ENCODE results near the gene DNER.

DNER gene

GRCh38 chr2:229731363-229731762 is 17.0 kb upstream of the DNER start:
- no peaks in the 10 kb centered on the region for H3K79me2 ChIP-seq (ENCODE audit: insufficient read depth, low read length)
- H3K27ac ChIP-seq (ENCODE audit: low read depth, low read length, poor library complexity, severe bottlenecking): no peak overlapping the region
- H3K4me3 ChIP-seq (ENCODE audit: low read depth, low read length, poor library complexity, severe bottlenecking): no peak overlapping the region
- H3K36me3 ChIP-seq (ENCODE audit: insufficient read depth, low read length): no peaks in the 10 kb centered on the region
- no peak overlapping the region for H3K9ac ChIP-seq (ENCODE audit: low read length)
- no peak overlapping the region for H3K4me2 ChIP-seq (ENCODE audit: low read length)
- no peaks in the 10 kb centered on the region for H3K9me3 ChIP-seq (ENCODE audit: low read length)
- no peaks in the 10 kb centered on the region for H3K9me2 ChIP-seq (ENCODE audit: low read depth, low read length)
- no peak overlapping the region for H2AFZ ChIP-seq (ENCODE audit: low read length)
- no peaks in the 10 kb centered on the region for H3F3A ChIP-seq (ENCODE audit: insufficient read depth, low read length)
- no peaks in the 10 kb centered on the region for H3K4me1 ChIP-seq (ENCODE audit: insufficient read depth, low read length, severe bottlenecking)
- H3K27me3 ChIP-seq (ENCODE audit: insufficient read depth, low read length): no peaks in the 10 kb centered on the region
- no peaks in the 10 kb centered on the region for H4K20me1 ChIP-seq (ENCODE audit: insufficient read depth, low read length)
- TF ChIP-seq EZH2 (IDR thresholded peaks at IDR 0.05; ENCODE audit: borderline replicate concordance, low read length): no peak
- TF ChIP-seq, protein P1, sequence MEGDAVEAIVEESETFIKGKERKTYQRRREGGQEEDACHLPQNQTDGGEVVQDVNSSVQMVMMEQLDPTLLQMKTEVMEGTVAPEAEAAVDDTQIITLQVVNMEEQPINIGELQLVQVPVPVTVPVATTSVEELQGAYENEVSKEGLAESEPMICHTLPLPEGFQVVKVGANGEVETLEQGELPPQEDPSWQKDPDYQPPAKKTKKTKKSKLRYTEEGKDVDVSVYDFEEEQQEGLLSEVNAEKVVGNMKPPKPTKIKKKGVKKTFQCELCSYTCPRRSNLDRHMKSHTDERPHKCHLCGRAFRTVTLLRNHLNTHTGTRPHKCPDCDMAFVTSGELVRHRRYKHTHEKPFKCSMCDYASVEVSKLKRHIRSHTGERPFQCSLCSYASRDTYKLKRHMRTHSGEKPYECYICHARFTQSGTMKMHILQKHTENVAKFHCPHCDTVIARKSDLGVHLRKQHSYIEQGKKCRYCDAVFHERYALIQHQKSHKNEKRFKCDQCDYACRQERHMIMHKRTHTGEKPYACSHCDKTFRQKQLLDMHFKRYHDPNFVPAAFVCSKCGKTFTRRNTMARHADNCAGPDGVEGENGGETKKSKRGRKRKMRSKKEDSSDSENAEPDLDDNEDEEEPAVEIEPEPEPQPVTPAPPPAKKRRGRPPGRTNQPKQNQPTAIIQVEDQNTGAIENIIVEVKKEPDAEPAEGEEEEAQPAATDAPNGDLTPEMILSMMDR (IDR thresholded peaks at IDR 0.05; ENCODE audit: low read length): no peak

DNA sequence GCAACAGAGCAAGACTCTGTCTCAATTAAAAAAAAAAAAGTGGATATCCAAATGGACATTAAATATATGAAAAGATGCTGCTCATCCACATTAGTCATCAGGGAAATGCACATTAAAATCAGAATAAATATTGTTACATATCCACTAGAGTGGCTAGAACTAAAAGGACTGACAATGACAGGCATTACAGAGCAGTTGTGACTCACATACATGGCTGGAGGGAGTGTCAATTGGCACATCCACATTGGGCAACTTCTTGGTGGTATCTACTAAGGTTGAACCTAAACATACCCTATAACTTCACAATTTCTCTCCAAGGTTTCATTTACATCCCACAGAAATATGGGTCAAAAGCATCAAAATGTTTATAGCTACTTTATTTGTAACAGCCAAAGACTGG is 14.0 kb upstream of the DNER start:
- no peaks in the 10 kb centered on the region for H4K20me1 ChIP-seq (ENCODE audit: insufficient read depth, low read length)
- no peak overlapping the region for H3K4me3 ChIP-seq (ENCODE audit: low read depth, low read length, poor library complexity, severe bottlenecking)
- no peak overlapping the region for H3K4me2 ChIP-seq (ENCODE audit: low read length)
- H3K27me3 ChIP-seq (ENCODE audit: insufficient read depth, low read length): no peaks in the 10 kb centered on the region
- H3K4me1 ChIP-seq (ENCODE audit: insufficient read depth, low read length, severe bottlenecking): no peaks in the 10 kb centered on the region
- H3K9me2 ChIP-seq (ENCODE audit: low read depth, low read length): no peaks in the 10 kb centered on the region
- no peak overlapping the region for H3K27ac ChIP-seq (ENCODE audit: low read depth, low read length, poor library complexity, severe bottlenecking)
- no peaks in the 10 kb centered on the region for H3F3A ChIP-seq (ENCODE audit: insufficient read depth, low read length)
- H3K36me3 ChIP-seq (ENCODE audit: insufficient read depth, low read length): no peaks in the 10 kb centered on the region
- no peak for TF ChIP-seq EZH2 (IDR thresholded peaks at IDR 0.05; ENCODE audit: borderline replicate concordance, low read length)
- TF ChIP-seq, protein P1 (IDR thresholded peaks at IDR 0.05; ENCODE audit: low read length): no peak
- no peaks in the 10 kb centered on the region for H3K9me3 ChIP-seq (ENCODE audit: low read length)
- no peak overlapping the region for H3K9ac ChIP-seq (ENCODE audit: low read length)
- no peak overlapping the region for H2AFZ ChIP-seq (ENCODE audit: low read length)
- no peaks in the 10 kb centered on the region for H3K79me2 ChIP-seq (ENCODE audit: insufficient read depth, low read length)

GRCh38 chr2:229726643-229727042 is 12.3 kb upstream of the DNER start:
- no peaks in the 10 kb centered on the region for H3F3A ChIP-seq (ENCODE audit: insufficient read depth, low read length)
- H2AFZ ChIP-seq (ENCODE audit: low read length): no peak overlapping the region
- H3K9me2 ChIP-seq (ENCODE audit: low read depth, low read length): no peaks in the 10 kb centered on the region
- no peaks in the 10 kb centered on the region for H3K36me3 ChIP-seq (ENCODE audit: insufficient read depth, low read length)
- no peak overlapping the region for H3K27ac ChIP-seq (ENCODE audit: low read depth, low read length, poor library complexity, severe bottlenecking)
- no peaks in the 10 kb centered on the region for H3K27me3 ChIP-seq (ENCODE audit: insufficient read depth, low read length)
- H3K9ac ChIP-seq (ENCODE audit: low read length): no peak overlapping the region
- no peaks in the 10 kb centered on the region for H4K20me1 ChIP-seq (ENCODE audit: insufficient read depth, low read length)
- no peaks in the 10 kb centered on the region for H3K9me3 ChIP-seq (ENCODE audit: low read length)
- no peaks in the 10 kb centered on the region for H3K79me2 ChIP-seq (ENCODE audit: insufficient read depth, low read length)
- no peak overlapping the region for H3K4me2 ChIP-seq (ENCODE audit: low read length)
- no peak overlapping the region for H3K4me3 ChIP-seq (ENCODE audit: low read depth, low read length, poor library complexity, severe bottlenecking)
- TF ChIP-seq, protein P1 (IDR thresholded peaks at IDR 0.05; ENCODE audit: low read length): no peak
- no peak for TF ChIP-seq EZH2 (IDR thresholded peaks at IDR 0.05; ENCODE audit: borderline replicate concordance, low read length)
- no peaks in the 10 kb centered on the region for H3K4me1 ChIP-seq (ENCODE audit: insufficient read depth, low read length, severe bottlenecking)
